IPS-18a (cell line): Measurements from ENCODE around the gene DVL2.

Source experiments
- H3K27ac ChIP-seq: one replicate; pipeline ENCODE4 v1.5.1; 2013; ENCODE audit warnings: low read length
- H3K27me3 ChIP-seq: one replicate; pipeline ENCODE4 v1.6.1; 2013; ENCODE audit warnings: mild to moderate bottlenecking, low read length; ENCODE audit not compliant: control insufficient read depth, insufficient read depth
- H3K36me3 ChIP-seq: one replicate; pipeline ENCODE4 v1.6.1; 2013; ENCODE audit warnings: low read depth, low read length; ENCODE audit not compliant: control insufficient read depth
- H3K4me1 ChIP-seq: one replicate; pipeline ENCODE4 v1.6.1; 2013; ENCODE audit warnings: low read depth, low read length; ENCODE audit not compliant: control insufficient read depth
- H3K4me3 ChIP-seq: one replicate; pipeline ENCODE4 v1.5.1; 2013; ENCODE audit warnings: low read length
- H3K9ac ChIP-seq: one replicate; pipeline ENCODE4 v1.6.1; 2013; ENCODE audit warnings: mild to moderate bottlenecking, low read length, moderate library complexity
- H3K9me3 ChIP-seq: one replicate; pipeline ENCODE4 v1.6.1; 2013; ENCODE audit warnings: low read depth, low read length; ENCODE audit not compliant: control insufficient read depth

DVL2 gene

GRCh38 chr17:7221278-7222092, 12.8 kb downstream of the DVL2 start:
- H3K27ac ChIP-seq = no peak overlapping the region
- H3K4me3 ChIP-seq = peak overlapping the region; percentile 92
- peaks cover 27% of the 10 kb centered on the region for H3K4me1 ChIP-seq
- H3K27me3 ChIP-seq = no peaks in the 10 kb centered on the region
- H3K9ac ChIP-seq = no peak overlapping the region
- H3K9me3 ChIP-seq = no peaks in the 10 kb centered on the region
- H3K36me3 ChIP-seq = peaks cover 41% of the 10 kb centered on the region

GRCh38 chr17:7220593-7221277, 13.6 kb downstream of the DVL2 start:
- Histone ChIP-seq H3K4me1 (peaks cover 33% of the 10 kb centered on the region), H3K4me3 (peak overlapping the region; percentile 92), H3K9ac (peak overlapping the region; percentile 78), H3K36me3 (peaks cover 35% of the 10 kb centered on the region), H3K27ac (peak overlapping the region; percentile 63), H3K9me3 (no peaks in the 10 kb centered on the region), H3K27me3 (no peaks in the 10 kb centered on the region)

DNA sequence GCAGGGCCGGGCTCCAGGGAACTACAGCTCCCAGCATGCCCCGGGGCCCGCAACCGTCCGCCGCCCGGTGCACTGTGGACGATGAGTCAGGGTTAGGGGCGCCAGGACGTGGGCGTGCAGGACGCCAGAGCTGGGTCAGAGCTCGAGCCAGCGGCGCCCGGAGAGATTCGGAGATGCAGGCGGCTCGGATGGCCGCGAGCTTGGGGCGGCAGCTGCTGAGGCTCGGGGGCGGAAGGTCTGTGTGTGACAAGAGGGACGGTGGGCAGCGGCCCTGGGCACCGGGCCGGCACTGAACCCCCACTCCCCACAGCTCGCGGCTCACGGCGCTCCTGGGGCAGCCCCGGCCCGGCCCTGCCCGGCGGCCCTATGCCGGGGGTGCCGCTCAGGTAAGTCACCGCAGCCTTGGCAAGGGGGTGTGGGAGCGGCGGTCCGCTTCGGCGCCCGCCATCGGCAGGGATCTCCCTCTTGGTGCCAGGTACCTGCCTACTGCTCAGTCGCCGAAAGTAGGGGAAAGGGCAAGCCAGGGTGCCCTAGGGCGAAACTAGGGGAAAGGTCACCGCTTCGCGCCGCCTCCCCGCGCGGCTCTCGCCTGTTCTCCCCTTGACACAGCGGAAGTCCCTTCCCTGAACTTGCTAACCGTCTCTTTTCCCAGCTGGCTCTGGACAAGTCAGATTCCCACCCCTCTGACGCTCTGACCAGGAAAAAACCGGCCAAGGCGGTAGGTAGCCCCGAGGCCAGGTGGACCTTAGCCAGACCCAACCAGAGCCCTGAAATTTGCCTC, 14.3 kb downstream of the DVL2 start, which contains the start of the genes ACADVL and DLG4:
TSS of gene ACADVL (plus strand) at position 127 of the 781 bp plus-strand sequence. CDS start at position 174, 47 bp downstream.
TSS of gene DLG4 (minus strand) at position 25 of the 781 bp plus-strand sequence.
- H3K9ac ChIP-seq = peak within 1 kb of the TSS; percentile 78
- H3K27ac ChIP-seq = peak within 1 kb of the TSS; percentile 63
- H3K27me3 ChIP-seq = no peaks in the 10 kb centered on the region
- H3K36me3 ChIP-seq = peaks cover 28% of the 10 kb centered on the region
- no peaks in the 10 kb centered on the region for H3K9me3 ChIP-seq
- peak within 1 kb of the TSS; percentile 92 for H3K4me3 ChIP-seq
- peaks cover 39% of the 10 kb centered on the region for H3K4me1 ChIP-seq

- Histone ChIP-seq H3K27me3 (no peaks in the 10 kb centered on the region), H3K36me3 (peaks cover 22% of the 10 kb centered on the region), H3K9ac (peak overlapping the region; percentile 78), H3K4me1 (peaks cover 42% of the 10 kb centered on the region), H3K4me3 (peak overlapping the region; percentile 92), H3K9me3 (no peaks in the 10 kb centered on the region), H3K27ac (no peak overlapping the region)
Observed at GRCh38 chr17:7219229-7219811, 15.0 kb downstream of the DVL2 start.

DNA sequence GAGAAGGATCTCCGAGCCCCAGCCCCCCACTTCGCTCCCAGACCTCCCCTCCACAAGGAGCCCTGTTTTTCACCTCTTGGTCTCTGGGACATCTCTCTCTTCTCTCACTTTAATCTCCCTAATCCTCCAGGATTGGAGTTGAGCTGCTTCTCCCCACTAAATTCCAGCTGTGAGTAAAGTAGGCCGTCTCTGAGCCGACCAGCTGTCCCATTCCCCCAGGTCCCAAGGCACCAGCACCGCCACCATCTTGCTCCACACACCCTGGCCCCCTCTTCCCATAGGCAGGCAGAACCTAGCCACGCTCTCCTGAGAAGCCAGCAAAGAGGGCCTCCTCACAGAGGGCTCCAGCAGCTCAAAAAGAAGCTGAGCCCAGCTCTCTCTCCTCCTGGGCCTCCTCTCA, 15.6 kb downstream of the DVL2 start:
- no peaks in the 10 kb centered on the region for H3K9me3 ChIP-seq
- H3K4me3 ChIP-seq = no peak overlapping the region
- peaks cover 17% of the 10 kb centered on the region for H3K36me3 ChIP-seq
- H3K27me3 ChIP-seq = no peaks in the 10 kb centered on the region
- H3K27ac ChIP-seq = no peak overlapping the region
- H3K9ac ChIP-seq = no peak overlapping the region
- H3K4me1 ChIP-seq = peaks cover 42% of the 10 kb centered on the region

DNA sequence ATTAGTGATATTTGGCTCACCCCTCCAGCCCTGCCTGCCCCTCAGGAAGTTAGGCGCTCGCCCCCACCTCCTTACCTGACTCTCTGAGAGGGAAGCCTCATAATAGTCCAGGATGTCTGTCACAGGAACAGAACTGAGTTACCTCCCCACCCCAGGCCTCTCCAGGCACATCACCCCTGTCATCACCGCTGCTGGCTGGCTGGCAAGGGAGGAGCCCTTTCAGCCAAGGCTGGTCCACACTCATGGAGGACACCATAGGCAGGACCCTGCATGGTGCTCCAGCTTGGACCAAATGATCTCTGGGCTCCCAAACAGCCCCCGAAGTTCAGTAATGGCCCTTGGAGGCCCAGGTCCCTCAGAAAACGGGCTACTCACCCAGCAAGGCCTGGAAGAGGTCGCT, 16.2 kb downstream of the DVL2 start:
- Histone ChIP-seq H3K9me3 (no peaks in the 10 kb centered on the region), H3K27ac (no peak overlapping the region), H3K9ac (no peak overlapping the region), H3K27me3 (no peaks in the 10 kb centered on the region), H3K4me3 (no peak overlapping the region), H3K36me3 (peaks cover 11% of the 10 kb centered on the region), H3K4me1 (peaks cover 48% of the 10 kb centered on the region)

DNA sequence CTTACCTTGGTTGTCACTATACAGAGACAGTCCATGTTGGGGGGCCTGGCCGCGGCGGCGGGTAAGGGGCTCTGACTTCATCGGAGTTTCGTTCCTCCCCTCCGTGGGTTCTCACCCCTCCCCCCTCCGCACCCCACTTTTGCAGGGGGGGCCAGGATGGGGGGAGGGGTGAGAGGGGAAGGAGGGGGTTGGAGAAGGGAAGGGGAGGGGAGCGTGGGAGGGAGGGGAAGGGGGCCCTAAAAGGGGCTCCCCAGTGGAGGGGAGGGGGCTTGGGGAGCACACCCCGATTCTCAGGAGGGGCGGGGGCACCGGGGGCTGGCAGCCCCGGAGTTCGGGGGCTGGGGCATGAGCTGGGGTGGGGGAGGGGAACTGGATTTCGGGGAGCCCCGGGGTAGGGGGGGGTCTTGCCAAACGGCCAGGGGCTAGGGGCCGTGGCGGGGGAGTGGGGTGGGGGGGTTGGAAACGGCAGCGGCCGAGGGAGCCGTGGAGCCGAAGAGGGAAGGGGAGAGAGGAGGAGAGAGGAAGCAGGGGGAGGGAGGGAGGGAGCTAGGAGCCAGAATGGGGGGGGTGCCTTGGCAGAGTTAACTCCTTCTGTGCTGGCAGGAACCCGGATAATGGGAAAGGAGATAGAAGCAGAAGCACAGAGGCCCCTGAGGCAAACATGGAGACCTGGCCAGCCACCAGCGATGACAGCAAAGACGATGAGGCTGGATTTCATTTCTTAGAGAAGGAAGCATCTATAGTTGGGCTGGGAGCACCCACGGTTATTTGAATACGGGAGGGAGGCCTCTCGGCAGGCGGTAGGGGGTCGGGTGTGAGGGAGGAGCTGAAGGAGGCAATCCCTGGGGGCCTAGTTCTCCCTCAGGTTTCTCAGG, 17.0 kb downstream of the DVL2 start:
- peak overlapping the region; percentile 28 for H3K9ac ChIP-seq
- no peaks in the 10 kb centered on the region for H3K9me3 ChIP-seq
- H3K27me3 ChIP-seq = no peaks in the 10 kb centered on the region
- peaks cover 50% of the 10 kb centered on the region for H3K4me1 ChIP-seq
- H3K36me3 ChIP-seq = peaks cover 3% of the 10 kb centered on the region
- peak overlapping the region; percentile 45 for H3K27ac ChIP-seq
- peak overlapping the region; percentile 62 for H3K4me3 ChIP-seq

- H3K36me3 ChIP-seq = no peaks in the 10 kb centered on the region
- H3K9me3 ChIP-seq = no peaks in the 10 kb centered on the region
- H3K4me3 ChIP-seq = peak overlapping the region; percentile 62
- H3K27ac ChIP-seq = no peak overlapping the region
- peak overlapping the region; percentile 28 for H3K9ac ChIP-seq
- no peaks in the 10 kb centered on the region for H3K27me3 ChIP-seq
- peaks cover 56% of the 10 kb centered on the region for H3K4me1 ChIP-seq
Observed at GRCh38 chr17:7216242-7217112, 17.8 kb downstream of the DVL2 start.

DNA sequence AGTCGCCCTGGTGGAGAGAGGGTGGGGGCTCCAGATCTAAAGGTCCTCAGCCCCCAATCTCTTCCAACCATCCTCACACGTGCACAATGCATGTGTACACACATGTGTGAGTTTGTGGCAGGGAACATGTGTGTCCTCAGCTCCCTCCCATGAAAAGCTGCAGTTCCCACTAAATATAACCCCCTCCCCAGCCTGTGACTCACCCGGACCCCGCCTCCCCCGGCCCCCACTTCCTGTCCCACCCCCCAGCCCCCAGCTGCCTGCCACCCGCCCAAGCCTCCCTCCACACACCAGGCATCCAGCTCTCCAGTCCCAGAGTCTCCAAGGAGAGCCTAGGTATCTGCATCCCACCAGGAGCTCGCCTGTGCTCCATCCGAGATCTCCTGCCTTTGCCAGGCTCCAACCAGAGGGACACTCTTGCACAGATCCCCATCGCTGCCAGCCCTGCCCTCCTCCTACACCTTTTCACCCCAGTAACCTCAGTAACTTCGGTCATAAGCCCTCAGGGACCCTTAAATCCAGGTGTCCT, 18.6 kb downstream of the DVL2 start:
- Histone ChIP-seq H3K9ac (peak overlapping the region; percentile 36), H3K36me3 (no peaks in the 10 kb centered on the region), H3K4me3 (peak overlapping the region; percentile 89), H3K27ac (peak overlapping the region; percentile 80), H3K27me3 (no peaks in the 10 kb centered on the region), H3K4me1 (peaks cover 60% of the 10 kb centered on the region), H3K9me3 (no peaks in the 10 kb centered on the region)
